ENCODE results near the gene CHEK1.
"Not testable (repeated sequence)": the region's sequence is repeated elsewhere in the genome, so short reads cannot be mapped to it uniquely, and the experiment has no call there.

CHEK1 gene

DNA sequence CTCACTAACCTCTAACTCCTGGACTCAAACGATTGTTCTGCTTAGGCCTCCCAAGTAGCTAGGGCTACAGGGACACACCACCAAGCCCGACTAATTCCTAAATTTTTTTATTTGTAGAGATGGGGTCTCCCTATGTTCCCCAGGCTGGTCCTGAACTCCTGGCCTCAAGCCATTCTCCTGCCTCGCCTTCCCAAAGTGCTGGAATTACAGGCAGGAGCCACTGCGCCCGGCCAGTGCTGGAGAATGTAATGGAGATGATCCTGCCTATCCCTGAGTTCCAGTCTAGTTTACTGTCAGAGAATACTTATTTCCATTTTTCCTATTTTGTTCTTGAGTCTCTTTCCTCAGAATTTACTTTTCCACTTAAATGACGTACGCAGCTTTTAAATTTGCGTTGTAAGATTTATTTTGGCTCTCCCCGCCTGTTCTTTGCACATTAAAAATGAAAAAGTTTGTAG lies at the start of gene CHEK1:
Gene CHEK1, plus strand, starts transcription at position 408 of the 458 bp plus-strand sequence. CDS start 1,606 bp downstream, outside the sequence.
- DNase-seq: no peak

DNA sequence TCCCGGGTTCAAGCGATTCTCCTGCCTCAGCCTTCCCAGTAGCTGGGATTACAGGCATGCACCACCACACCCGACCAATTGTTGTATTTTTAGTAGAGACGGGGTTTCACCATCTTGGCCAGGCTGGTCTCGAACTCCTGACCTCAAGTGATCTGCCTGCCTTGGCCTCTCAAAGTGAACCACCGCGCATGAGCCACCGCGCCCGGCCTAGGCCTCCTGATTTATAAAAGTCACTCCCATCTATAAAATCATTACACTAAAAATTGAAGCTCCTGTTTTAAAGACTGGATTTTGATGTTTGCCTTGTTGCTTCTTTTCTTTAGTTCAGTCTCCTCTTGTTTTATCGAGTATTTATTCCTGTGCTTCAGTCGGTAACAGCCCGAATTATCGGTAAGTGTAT lies 47.8 kb upstream of the CHEK1 start:
- not testable (repeated sequence) for DNase-seq

DNA sequence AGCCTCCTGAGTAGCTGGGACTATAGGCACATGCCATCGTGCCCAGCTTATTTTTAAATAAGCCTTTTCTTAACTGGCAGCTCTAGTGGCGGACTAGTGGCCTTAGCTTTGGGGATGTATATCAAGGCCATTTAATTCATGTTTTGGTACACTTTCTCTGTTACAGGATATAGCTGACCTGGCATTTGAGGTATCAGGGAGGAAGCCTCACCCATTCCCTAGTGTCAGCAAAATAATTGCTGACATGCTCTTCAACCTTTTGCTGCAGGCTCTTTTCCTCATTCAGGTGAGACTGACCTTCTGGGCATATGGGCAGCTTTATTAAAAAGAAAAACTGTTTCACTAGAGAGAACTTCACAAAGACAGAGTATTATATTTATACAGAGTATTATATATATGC lies 46.2 kb upstream of the CHEK1 start:
- DNase-seq: no peak

DNA sequence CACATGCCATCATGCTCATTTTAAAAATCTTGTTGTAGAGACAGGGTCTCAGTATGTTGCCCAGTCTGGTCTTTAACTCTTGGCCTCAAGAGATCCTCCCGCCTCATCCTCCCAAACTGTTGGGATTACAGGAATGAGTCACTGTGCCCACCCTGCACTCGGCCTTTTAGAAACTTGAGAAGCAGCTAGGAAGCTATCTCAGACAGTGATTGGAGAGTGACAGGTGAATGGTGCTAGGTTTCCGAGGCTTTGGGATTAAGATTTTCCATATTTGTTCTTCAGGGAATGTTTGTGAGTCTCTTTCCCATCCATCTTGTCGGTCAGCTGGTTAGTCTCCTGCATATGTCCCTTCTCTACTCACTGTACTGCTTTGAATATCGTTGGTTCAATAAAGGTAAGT lies 45.2 kb upstream of the CHEK1 start:
- no peak for DNase-seq

DNA sequence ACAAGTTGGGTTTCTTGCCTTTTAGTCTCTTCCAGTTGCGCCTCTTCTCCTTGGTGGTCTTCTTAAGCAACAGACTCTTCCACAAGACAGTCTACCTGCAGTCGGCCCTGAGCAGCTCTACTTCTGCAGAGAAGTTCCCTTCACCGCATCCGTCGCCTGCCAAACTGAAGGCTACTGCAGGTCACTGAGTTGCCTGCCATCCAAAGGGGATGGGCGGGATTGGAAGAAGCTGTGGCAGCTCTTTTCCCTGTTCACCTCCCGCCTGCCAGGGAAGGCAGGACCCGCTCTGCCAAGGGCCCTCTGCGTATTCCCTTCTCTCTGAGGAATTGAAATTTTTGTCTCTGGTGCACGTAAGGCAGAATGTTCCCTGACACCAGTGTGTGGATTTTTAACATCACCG lies 41.5 kb upstream of the CHEK1 start:
- DNase-seq: no peak

DNA sequence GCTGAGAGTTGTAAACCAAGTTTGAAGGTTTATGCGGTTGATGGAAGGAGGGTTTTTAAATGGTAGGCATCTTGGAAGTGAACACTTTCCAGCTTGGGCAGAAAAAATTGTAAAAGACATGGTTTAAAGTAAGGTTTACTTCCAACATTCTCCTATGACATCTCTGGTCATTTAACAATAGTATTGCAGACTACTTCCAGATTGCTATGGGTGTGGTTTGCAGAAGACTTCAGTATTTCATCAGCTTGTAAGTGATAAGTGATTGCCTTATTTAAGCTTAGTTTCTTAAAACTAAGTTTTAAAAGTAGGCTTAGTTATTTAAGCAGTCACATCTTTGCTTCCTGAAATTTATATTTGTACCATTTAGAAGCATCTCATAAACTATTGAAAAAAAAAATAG lies 39.5 kb upstream of the CHEK1 start:
- DNase-seq: no peak

DNA sequence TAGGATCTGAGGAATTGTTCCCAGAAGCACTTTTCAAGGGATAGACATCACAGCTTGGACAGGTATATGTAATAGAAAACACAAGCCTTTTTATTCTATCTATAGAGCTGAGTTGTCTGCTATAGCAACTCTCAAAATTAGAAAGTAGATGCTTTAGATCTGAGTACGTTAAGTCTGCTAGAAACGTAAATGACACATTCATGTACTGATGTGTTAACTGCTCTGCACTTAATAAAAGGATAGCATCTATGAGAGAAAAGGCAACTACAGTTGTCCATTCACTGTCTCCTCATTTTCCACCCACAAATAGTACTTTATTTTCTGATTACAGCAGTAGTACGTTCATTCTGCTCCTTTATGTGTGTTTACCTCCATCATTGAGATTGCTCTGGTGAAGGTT lies 38.3 kb upstream of the CHEK1 start:
- no peak for DNase-seq

DNA sequence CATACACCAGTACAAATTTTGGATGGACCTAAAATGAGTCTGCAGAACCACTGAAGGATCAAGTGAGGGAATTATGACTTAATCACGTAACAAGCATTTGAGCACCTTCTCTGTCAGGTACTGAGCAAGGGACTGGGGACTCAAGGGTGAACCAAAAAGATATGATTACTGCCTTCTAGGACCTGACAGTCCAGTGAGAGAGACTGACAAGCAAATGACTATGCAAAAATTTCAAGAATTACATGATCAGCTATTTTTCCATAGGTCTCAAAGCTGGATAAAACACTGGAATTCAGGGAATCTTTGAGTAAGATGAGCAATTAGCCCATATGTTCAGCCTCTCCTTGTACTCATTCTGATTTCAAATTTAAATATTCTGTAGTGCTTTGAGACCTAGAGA lies 37.5 kb upstream of the CHEK1 start:
- DNase-seq: no peak

DNA sequence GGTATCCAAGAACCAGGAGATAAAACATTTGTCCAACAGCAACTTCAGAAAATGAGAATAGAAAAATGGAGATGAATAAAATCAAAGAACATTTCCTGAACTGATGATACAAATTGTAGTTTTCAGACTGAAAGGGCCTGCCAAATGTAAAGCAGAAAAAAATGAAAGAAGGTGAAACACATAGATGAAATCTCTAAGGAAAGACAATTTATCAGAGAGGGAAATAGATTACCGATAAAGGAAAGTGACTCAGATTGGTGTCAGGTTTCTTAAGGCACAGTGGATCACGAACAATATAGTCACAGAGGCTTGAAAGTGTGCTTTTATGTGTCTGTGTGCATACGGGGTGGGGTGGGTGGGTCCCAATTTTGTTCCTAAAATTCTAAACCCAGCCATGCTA lies 36.5 kb upstream of the CHEK1 start:
- no peak for DNase-seq

DNA sequence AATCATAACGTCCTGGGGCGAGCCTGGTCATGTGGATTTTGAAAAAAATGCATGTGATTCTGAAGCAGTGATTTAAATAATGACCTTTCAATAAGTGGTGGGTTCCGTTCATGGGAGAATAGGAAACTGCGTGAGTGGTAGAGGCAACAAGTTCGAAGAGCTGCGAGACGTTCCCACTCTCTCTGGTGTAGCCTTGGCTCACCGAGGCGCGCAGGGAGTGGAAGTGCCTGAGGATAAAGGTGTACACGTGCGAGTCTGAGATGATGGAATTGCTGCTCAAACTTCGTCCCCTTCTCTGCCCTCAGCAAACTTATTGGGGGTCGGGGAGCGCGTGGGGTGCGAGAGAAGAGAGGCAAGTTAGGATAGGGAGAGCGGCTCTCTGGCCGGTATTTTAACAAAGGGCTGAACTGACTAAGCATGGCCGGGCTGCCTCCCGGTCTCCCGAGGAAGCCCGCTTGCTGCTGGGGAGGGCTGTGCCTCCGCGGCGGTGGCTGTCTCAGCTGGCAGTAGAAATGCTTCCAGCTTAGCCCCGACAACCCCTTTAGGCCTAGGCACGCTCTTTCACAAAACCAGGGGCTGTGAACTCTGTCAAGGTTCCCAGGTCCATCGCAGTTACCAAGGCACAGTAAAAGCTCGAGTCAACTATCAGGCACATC lies 33.2 kb upstream of the CHEK1 start:
- DNase-seq: no peak

DNA sequence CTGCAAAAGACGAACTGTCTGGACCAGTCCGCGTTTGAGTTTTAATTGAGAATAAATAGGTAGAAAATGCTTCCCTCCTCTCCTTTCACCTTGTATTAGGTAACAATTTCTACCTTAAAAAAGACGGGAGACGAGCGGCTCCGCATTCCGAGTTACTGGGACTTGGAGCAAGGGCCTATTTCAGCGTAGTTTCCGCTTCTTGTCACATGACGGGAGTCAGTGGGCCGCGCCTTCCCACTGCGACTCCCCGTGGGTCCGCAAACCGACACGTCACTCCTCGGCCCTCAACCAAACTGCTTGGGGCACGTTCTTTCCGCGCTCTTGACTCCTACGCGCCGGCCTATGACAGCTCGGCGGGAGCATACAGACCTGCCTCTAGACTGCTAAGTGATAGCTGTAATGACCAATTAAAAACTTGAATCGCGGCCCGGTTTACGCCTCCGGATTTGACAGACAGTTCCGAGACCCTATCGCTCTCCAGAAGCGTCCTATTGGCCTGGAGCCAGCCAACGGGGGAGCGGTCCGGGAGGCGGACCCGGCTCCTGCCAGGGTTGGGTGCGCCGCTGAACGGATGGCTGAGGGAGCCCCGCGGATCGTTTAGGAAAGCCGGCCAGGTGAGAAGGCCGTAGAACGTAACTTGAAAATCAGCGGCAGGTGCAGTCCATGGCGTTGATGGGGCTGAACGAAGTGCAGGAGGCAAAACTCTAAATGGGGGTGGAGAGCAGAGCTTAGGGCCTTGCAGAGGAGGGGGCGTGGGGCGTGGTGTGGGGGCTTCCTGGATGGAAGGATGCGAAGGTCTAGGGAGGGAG lies 32.5 kb upstream of the CHEK1 start, which contains the start of gene STT3A:
Gene STT3A, plus strand, starts transcription at position 548 of the 809 bp plus-strand sequence. CDS start 3,064 bp downstream, outside the sequence.
- DNase-seq: peak; percentile 99

DNA sequence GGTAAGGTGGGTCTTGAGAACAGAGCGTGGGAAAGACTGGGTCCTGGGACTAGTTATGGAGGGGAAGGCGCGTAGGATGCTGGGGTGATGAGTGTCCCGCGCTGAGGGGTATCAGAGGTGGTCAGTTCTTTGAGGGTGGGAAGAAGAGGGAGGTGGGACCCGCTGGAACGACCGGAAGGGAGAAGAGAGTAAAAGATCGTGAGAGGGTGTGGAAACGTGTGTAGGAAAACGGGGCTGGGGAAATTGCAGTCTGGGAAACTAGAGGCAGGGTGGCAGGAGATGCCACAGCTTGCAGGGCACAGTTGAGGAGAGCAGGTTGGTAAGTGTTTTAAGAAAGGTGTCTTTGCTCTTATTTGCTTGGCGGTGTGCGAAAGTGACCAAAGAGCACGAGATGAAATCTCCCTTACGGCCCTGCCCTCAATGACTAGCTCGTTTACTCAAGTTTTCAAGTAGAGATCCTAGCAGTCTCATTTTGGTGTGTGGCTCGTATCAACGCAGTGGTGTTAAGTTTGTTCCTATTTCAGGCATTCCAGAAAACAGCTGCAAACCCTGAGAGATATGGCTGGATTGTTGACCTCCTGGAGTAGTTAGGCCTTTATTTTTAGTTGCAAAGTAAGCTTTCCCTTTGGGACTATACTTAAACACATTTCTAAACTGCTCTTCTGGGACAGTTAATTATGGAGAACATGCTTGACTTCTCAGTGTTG lies 31.7 kb upstream of the CHEK1 start:
- no peak for DNase-seq

DNA sequence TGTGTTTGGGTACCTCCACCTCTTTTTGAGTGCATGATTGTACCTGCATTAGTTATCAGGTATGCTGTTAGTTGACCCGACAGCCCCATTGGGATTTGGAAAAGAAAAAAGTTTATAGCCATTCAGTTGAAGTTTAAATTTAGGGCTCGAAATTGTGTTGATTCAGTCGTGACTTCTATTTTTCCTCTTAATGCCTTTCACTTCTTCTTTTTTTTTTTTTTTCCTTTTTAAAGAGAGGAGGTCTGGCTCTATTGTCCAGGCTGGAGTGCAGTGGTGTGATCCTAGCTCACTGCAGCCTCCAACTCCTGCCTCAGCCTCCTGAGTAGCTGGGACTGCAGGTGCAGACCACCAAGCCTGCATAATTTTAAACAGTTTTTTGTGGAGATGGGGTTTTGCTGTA lies 30.0 kb upstream of the CHEK1 start:
- no peak for DNase-seq

DNA sequence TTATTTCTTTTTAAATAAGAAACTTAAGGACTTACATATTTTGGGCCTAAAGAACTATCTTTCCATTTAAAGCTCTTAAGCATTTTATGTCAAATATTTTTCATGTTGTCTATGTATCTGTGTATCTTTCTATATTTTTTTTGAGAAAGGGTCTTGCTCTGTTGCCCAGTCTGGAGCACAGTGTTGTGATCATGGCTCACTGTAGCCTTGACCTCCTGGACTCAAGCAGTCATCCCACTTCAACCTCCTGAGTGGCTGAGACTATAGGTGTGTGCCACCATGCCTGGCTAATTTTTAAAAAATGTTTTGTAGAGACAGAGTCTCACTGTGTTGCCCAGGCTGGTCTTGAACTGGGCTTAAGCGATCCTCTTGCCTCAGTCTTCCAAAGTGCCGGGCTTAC lies 24.3 kb upstream of the CHEK1 start:
- no peak for DNase-seq

DNA sequence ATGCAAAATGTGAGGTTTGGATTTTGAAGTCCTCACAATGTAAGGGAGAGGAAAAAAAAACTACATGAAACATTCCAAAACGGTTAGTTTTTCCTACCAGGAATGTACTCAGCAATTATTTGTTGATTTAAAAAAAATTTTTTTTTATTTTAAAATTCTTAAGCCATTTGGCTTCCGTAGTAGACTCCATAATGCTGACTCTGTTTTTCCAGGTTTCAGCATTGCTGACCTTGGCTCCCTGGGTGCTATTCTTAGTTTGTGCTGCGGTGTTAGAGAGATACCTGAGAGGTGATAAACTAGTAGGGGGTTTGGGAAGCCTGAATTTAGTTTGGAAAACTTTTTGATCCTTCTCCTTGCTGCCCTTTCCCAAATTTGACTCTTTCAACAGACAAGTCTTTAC lies 21.8 kb upstream of the CHEK1 start:
- DNase-seq: no peak

DNA sequence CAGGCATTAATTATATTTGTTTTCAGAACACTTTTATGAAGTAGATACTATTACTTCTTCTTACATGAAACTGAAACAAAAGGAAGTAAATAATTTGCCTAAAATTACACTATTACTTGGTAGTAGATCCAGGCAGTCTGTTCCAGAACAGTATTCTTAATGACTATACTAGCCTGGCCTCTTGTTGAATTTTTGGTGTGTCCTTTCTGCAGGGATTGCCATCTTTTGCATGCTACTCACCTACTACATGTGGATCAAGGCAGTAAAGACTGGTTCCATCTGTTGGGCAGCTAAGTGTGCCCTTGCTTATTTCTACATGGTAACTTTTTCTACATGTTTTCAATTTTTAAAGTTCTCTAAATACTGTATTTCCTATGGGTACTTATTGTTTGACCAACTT lies 19.5 kb upstream of the CHEK1 start:
- no peak for DNase-seq

DNA sequence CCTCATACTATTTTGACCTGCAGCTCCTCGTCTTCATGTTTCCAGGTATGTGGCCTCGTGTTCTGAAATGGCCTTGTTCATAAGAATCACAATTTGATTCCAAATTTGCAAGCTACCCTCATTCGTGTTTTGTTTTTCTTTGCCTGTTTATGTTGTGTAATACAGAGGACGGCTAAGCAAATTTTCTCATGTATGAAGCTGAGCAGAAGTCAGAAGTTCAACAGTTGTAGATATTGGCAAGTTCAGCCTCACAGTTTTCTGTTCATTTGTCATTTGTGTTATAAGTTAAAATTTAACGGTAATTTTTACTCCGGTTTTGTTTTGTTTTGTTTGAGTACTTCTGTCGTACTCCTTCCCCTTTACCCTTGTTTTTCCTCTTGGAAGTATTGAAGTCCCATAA lies 15.4 kb upstream of the CHEK1 start:
- DNase-seq: no peak

DNA sequence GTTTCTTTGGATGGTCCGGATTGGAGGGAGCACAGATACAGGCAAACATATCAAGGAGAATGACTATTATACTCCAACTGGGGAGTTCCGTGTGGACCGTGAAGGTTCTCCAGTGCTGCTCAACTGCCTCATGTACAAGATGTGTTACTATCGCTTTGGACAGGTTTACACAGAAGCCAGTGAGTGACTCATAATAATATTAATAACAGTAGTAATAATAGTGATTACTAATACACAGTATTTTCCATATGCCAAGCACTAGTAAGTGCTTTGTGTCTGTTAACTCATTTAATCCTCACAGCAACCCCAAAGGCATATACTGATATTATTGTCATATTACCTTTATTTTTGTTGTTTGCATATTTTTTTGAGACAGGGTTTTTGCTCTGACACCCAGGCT lies 6.6 kb upstream of the CHEK1 start:
- DNase-seq: no peak

DNA sequence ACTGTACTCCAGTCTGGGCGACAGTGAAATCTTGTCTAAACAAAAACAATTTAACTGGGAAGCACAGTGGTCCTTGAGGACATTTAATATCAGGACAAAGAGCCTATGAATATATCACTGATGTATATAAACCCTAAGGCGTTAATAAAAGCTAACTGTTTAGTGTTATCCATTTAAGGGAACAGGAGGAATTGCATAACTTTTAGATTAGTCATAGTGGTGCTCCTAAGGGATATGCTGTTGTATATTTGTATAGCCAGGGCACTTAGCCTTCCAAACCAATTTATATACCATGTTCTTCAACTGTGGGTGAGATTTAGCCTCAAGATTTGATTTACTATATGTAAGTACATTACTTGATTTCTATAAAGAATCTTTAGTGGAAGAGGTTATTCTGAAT lies 3.0 kb upstream of the CHEK1 start:
- DNase-seq: no peak

DNA sequence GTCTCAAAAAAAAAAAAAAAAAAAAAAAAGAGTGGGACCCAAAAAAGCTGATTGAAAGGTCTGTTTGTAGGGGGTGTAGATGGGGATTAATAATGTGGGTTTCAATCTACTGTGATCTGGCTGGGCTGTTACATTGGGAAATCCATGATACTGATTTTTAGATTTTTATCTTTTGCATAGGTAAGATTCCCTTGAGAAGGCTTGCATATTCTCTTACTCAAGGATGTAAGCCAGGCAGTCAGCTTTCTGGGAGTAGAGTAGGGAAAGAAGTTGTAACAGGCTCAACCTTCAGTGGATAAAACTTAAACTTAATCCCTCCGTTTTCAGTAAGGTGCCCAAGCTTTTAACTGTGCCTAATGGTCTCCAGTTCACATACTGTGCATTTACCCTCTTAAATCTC lies 1.9 kb upstream of the CHEK1 start:
- no peak for DNase-seq

DNA sequence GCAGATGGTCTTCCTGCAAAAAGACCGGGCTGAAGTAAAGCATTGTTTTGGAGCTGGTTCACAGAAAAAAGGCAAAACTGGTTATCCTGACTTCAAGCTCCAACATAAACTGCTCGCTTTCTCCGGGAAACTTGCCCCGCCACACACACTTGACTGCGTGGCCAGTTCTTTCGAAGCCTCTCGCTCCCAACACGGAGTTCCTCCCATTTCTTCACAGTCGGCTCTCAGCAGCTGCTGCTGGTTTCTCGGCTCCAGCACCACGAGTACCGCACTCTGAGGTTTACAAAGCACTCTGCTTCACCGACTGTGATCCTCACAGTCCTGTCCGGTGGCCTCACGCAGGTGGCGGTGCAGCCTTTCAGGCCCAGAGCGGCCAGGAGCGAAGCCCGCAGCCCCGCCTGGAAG lies 264 bp downstream of the CHEK1 start:
- DNase-seq: no peak

DNA sequence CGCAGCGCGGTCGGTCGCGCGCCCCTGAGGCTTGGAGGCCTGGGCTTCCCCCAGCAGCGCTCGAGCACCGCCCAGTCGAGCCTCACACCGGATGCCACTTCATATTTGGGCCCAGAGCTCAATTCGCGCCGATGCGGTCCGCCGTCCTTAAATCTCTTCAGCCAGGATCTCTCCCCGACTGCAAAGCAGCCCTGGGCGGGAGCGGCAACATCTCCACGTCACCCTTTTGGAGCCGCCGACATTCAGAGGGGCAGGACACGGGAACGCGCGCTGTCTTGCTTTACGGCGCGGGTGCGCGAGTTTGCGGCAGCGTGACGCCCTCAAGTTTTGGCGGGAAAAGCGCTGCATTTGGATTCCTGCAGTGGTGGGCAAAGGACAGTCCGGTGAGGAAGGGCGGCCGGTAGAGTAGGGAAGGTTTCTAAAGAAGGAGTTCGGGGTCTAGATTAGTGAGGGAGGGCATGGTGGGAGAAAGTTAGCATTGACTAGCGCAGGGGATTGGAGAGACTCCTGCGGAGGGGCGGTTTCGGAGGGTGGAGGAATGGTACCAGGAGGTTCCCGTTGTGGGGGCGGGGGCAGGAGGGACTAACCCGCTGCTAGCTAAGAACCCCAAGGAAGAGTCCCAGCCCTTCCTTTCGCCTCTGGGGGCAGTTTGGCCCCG lies 796 bp downstream of the CHEK1 start:
- DNase-seq: peak; percentile 89

DNA sequence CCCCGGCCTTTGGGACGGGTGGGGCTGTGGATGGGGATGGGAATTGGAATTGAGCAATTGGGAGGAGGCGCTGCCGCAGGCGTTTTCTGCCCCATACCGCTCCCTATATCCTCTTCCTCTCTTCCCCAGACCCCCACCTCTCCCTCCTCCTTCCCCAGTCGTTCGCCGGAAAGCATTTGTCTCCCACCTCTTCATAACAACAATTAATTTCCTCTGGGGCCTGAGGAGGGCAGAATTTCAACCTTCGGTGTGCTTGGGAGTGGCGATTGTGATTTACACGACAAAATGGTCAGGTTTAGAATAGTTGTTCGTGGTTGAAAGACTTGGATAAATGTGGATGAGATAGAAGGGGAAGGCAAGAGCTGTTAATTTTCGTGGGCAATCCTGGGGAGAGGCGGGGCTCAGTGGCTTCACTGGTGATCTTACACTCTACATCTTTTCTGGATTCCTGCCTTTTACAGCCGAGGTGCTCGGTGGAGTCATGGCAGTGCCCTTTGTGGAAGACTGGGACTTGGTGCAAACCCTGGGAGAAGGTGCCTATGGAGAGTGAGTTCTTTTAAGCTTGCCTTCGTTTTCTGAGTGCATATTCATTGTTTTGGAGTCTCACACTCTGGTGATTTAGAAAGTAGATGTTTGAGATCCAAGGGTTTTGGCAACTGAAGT lies 1.5 kb downstream of the CHEK1 start:
- peak; percentile 37 for DNase-seq

All from stimulated activated CD4-positive, alpha-beta T cell treated with anti-CD3 and anti-CD28 coated beads, Interleukin-4, amount 100 ng/mL, for 24 hours (primary cell).